Stimulated activated naive CD4-positive, alpha-beta T cell treated with Interleukin-2 at 50 U/mL for 16 hours (primary cell): ENCODE measurements around the gene MAGI2.

ENCODE experiments used
- DNase-seq: peaks from one replicate; lab custom pipeline; 2025; lab: John Stamatoyannopoulos, UW

The MAGI2 gene

GRCh38 chr7:78140109-78140508 is 1313.4 kb downstream of the MAGI2 start:
- no peak for DNase-seq

GRCh38 chr7:78139335-78139734 is 1314.1 kb downstream of the MAGI2 start:
- no peak for DNase-seq

DNA sequence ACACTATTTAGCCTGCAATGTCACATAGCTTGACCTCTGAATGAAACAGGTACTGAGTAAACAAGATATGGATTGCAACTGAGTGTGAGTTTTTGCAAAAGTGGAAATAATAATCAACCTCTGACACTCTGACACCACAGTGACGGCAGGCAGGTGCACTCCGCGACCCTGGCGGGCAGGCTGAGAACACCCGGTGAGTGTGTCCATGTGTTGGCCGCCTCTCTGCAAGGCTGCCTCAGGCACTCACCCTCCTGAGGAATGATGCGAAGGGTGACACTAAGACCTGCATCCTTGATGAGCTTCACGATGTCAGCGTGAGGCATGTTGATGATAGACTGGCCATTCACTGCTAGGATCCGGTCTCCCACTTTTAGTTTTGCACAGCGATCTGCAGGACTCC is 1318.7 kb downstream of the MAGI2 start:
- no peak for DNase-seq

- DNase-seq, result no peak
Measured at GRCh38 chr7:78134256-78134655, 1319.2 kb downstream of the MAGI2 start.

GRCh38 chr7:78130446-78131215 is 1322.8 kb downstream of the MAGI2 start:
- DNase-seq, result no peak

DNA sequence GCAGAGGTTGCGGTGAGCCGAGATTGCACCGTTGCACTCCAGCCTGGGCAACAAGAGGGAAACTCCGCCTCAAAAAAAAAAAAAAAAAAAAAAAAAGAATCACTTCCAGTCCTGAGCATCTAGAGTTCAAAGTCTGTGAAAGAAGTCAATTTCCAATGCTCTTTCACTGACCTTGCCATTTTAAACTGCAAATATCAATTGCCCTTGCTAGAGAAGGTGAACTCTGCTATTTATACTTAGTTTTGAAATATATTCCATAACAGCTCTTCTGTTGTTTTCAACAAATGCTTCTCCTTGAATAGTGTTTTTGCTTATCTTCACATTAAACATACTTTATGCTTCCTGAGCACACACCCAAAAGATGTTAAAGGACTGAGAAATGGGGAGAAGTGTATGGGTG is 1323.6 kb downstream of the MAGI2 start:
- no peak for DNase-seq

DNA sequence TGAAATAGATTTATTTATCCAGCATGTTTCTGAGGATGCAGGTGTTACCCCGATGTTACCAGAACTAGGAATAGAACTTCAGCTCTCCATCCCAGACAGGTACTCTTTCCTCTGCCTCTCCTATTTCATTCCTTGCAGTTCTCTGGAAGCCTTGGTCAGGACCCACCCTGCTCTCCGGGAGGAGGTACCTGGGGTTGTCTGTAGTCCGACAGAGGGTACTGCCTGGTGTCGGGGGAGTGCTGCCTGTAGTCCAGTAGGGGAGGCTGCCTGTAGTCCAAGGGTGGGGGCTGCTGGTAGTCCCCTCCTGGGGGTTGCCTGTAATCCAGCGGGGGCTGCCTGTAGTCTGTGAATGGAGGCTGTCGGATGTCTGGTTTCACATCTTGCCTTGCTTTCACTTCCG is 1326.5 kb downstream of the MAGI2 start:
- DNase-seq, result no peak

DNA sequence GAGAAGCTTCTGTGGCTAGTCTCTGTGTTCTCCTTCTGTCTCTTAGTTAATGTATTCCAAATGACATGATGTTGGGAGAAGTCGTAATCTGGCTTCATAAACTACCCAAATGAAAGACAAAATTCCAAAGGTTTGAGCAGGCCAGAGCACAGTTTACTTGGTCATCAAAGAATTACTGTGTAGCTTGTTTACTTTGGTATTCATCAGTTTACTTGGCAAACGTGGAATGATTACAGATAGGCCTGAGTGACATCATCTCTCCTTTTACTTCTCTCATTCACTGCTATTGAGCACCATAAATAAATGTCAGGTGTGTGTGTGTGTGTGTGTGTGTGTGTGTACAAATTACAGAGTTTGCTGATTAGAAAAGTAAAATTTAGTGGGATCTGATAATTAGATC is 1327.6 kb downstream of the MAGI2 start:
- DNase-seq, result no peak

DNA sequence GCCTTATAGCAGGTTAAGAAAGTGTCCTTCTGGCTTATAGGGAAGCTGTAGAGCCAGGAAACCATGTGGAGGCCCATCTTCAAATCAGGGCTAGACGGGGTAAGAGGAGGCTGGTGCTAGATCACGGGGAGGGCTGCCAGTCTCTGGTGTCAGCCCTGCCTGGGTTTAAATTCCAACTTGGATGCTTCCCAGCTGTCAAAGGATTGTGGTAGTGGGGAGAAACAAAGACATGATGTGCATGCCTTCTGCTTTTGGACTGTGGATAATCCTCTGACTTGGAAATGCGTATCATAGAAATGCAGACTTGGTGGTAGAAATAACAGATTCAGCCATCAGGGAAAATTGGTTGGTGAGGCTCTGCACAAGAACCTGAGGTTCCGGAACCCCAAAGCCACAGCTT is 1329.3 kb downstream of the MAGI2 start:
- no peak for DNase-seq

- no peak for DNase-seq
Measured at GRCh38 chr7:78121888-78122287, 1331.6 kb downstream of the MAGI2 start.

GRCh38 chr7:78118470-78118869 is 1335.0 kb downstream of the MAGI2 start:
- no peak for DNase-seq

- no peak for DNase-seq
Measured at GRCh38 chr7:78115876-78116275, 1337.6 kb downstream of the MAGI2 start.

DNA sequence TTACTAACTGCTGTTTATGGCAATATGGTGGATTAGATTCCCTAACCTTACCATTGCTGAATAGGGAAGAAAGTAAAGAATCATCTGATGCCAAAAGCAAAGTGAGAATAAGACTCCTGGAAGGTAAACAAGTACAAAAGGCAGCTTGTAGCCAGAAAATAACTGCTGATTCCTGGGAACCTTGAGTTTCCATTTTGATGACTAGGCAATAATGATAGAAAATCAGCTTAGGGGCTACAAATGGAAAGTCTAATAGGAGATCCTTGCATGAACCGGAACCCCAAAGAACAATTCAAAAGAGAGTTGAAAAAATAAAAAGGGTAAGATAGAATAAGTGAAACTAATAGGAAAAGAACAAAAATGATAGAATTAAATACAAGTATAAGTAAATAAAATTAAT is 1338.5 kb downstream of the MAGI2 start:
- no peak for DNase-seq

GRCh38 chr7:78112488-78112887 is 1341.0 kb downstream of the MAGI2 start:
- no peak for DNase-seq

DNA sequence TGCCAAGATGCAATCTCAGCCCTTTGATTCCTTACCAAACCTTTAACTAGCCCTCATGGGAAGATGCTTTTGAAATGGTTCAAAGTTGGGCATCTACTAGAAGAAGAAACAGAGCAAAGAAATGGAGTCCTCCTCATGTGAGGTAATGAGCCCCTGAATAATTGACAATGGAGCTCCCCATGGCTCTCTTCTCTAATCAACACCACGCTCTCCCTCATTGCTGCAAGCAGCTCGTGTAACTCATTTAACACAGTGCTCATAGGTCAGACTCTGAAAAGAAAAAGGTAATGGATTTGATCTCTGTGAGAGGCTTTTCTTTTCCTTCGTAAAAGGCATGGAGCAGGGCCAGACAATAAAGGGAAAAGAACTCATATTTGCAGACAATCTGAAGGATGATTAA is 1342.1 kb downstream of the MAGI2 start:
- DNase-seq, result no peak

GRCh38 chr7:78103475-78103874 is 1350.0 kb downstream of the MAGI2 start:
- no peak for DNase-seq

GRCh38 chr7:78101076-78101475 is 1352.4 kb downstream of the MAGI2 start:
- no peak for DNase-seq

DNA sequence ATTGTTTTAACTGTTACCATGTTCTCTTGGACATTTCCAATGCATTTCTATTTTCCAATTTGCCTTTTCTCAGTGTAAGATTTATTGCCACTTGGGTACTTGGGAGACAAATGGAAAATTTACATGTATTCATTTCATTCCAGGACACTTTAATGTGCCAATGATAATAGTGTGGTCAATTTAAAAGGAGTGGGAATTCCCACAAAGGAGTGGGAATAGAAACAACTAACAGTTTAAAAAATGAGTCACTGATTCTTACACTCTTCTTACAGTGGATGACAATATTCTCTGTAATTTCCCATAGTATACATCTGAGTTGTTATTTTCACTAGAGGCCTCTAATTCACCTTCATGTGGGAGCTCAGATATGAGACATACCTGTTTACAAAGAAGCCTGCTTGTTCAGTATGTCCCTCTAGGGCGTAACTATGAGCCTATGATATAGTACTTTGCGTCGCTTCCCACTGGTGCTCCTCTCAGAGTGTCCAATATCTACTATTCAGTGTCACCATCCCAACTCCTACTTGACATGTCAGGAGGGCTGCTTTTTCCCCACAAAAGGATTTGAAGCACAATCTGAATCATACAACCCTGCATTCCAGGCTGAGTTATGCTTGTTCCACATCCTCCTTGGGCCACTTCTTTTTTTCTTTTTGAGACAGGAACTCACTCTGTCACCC is 1353.6 kb downstream of the MAGI2 start:
- no peak for DNase-seq

GRCh38 chr7:78095549-78095948 is 1357.9 kb downstream of the MAGI2 start:
- no peak for DNase-seq

- DNase-seq, result no peak
Measured at GRCh38 chr7:78092331-78092730, 1361.1 kb downstream of the MAGI2 start.

DNA sequence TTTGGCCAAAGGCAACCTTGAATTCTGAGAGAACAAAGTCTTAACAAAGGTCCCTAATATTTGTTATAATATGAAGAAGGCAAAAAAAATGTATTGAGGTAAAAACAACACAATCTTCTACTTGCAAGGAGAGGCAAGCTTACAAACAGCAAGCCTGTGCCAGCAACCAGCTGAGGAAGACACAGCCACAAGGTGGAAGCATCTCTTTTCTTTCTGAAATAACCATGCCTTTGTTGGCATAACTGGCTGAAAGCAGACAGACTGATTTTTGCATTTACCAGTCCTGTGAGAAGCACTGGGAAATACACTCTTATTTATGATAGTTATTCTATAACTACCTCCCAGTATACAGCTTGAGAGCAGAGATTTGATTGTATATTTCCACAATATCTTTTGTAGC is 1362.9 kb downstream of the MAGI2 start:
- no peak for DNase-seq

GRCh38 chr7:78083476-78084120 is 1369.9 kb downstream of the MAGI2 start:
- DNase-seq, result no peak

DNA sequence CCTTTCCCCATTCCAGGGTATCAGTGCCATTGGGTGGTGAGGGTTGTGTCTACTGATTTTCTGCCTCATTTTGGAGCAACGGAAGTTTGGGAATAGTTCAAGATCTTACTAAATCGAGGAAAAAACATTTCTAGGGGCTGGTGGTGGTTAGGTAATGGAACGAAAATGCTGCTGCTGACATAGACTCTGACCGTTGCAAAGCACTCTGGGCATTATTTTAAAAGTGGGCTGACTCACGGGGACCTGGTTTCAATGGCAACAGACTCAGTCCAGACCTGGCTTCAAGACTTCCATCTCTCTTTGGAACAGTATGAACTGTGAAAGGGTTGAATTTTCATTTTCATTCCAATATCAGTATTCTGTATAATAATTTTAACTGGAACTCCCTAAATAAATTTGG is 1370.9 kb downstream of the MAGI2 start:
- DNase-seq, result no peak
